ENCODE measurements around the gene HOXA6. TPM values are rescaled to one million over a fixed set of nuclear protein-coding genes. Genes with fewer than 3 reads are reported as not detected.

HOXA6 gene
- total RNA-seq, 1 donor from 2014 or later = 22.0 TPM

GRCh38 chr7:27096768-27097514, 50.6 kb downstream of the HOXA6 start:
- DNase-seq (ENCODE audit: low read depth) = no peak

GRCh38 chr7:27095897-27096767, 51.4 kb downstream of the HOXA6 start, which contains the start of gene HOXA1:
TSS of gene HOXA1 (minus strand) at chr7:27096000. CDS start at chr7:27095912, 88 bp downstream.
- peak; percentile 87 for DNase-seq (ENCODE audit: low read depth)

Other genes with a start within 250 kb of the HOXA6 start
- 1.0 and 1.8 TPM in 2 replicates for gene HOXA1, start 51.8 kb downstream of the HOXA6 start, total RNA-seq
- 0.35 and 1.9 TPM in 2 replicates for gene HOXA2, start 45.1 kb downstream of the HOXA6 start, total RNA-seq
- gene HOXA4, start 17.0 kb downstream of the HOXA6 start, total RNA-seq = 0.17 and 0.75 TPM in 2 replicates
- 13.4 and 34.2 TPM in 2 replicates for gene HOXA5, start 4.1 kb downstream of the HOXA6 start, total RNA-seq
- 4.2 and 7.2 TPM in 2 replicates for gene HOXA3, start 4.8 kb upstream of the HOXA6 start, total RNA-seq
- gene HOXA7, start 8.9 kb upstream of the HOXA6 start, total RNA-seq = 1.2 and 12.0 TPM in 2 replicates
- 22.6 and 70.8 TPM in 2 replicates for gene HOXA9, start 17.8 kb upstream of the HOXA6 start, total RNA-seq
- gene HOXA10, start 26.5 kb upstream of the HOXA6 start, total RNA-seq = 11.5 and 27.3 TPM in 2 replicates
- gene HOXA11, start 37.5 kb upstream of the HOXA6 start, total RNA-seq = 1.7 and 5.4 TPM in 2 replicates
- gene HOXA13, start 52.3 kb upstream of the HOXA6 start, total RNA-seq = under 0.01 TPM in 1 of 2 replicates, not detected in the other
- not detected in 2 replicates for gene EVX1, start 95.0 kb upstream of the HOXA6 start, total RNA-seq